K562 (cell line): ENCODE measurements around the gene STK11. TPM values are rescaled to one million over a fixed set of nuclear protein-coding genes. Genes with fewer than 3 reads are reported as not detected.

Experiments used
- BRCA1 ChIP-seq, 2 experiments: fragments of 450-650 bp in 1 of 2; sonication (generic) in 1 of 2; formaldehyde crosslinking in 1 of 2; IDR thresholded peaks; 2 replicates each; pipeline versions ENCODE4 v1.5.0 to v1.6.1; 2017 to 2020; ENCODE audit warnings: mild to moderate bottlenecking in 1 of 2, missing genetic modification reagents in 1 of 2
- CEBPZ ChIP-seq: fragments of 150-350 bp; IDR thresholded peaks from 2 replicates; pipeline ENCODE4 v1.6.1; 2014; ENCODE audit warnings: low read depth, mild to moderate bottlenecking, low read length, borderline replicate concordance
- EGR1 ChIP-seq: fragments of 450-650 bp; conservative IDR thresholded peaks from 2 replicates; pipeline ENCODE4 v1.6.1; 2017; ENCODE audit warnings: mild to moderate bottlenecking
- GTF3C2 ChIP-seq: IDR thresholded peaks from 3 replicates; pipeline ENCODE4 v1.6.1; 2011; ENCODE audit warnings: borderline replicate concordance, mild to moderate bottlenecking, moderate library complexity; ENCODE audit not compliant: insufficient read length; ENCODE audit errors: extremely low read depth
- ILF3 ChIP-seq: fragments of 450-650 bp; IDR thresholded peaks from 2 replicates; pipeline ENCODE4 v1.6.1; 2018; ENCODE audit warnings: antibody characterized with exemption, mild to moderate bottlenecking, moderate library complexity, borderline replicate concordance
- KAT8 ChIP-seq: fragments of 450-650 bp; IDR thresholded peaks from 2 replicates; pipeline ENCODE4 v1.6.1; 2016; ENCODE audit warnings: low read depth, mild to moderate bottlenecking
- KLF1 ChIP-seq: fragments of 450-650 bp; IDR thresholded peaks from 2 replicates; pipeline ENCODE4 v1.6.1; 2016; ENCODE audit warnings: missing genetic modification characterization, missing compliant biosample characterization
- LCOR ChIP-seq: sonication (generic); formaldehyde crosslinking; IDR thresholded peaks from 2 replicates; pipeline ENCODE4 v1.8.0; 2022; ENCODE audit warnings: mild to moderate bottlenecking, missing genetic modification reagents
- NKRF ChIP-seq: fragments of 450-650 bp; IDR thresholded peaks from 2 replicates; pipeline ENCODE4 v1.6.1; 2016; ENCODE audit warnings: borderline replicate concordance
- NR4A1 ChIP-seq, 2 experiments: fragments of 250-450 bp in 1 of 2; fragments of 450-650 bp in 1 of 2; sonication (Bioruptor Pico) in 1 of 2; IDR thresholded peaks; 2 replicates each; pipeline versions ENCODE4 v1.4.0 to v1.6.1; 2016 to 2020; ENCODE audit warnings: mild to moderate bottlenecking in 2 of 2, missing compliant biosample characterization in 1 of 2, missing genetic modification characterization in 1 of 2, moderate library complexity in 1 of 2
- STAT5B ChIP-seq: fragments of 250-450 bp; sonication (Bioruptor Pico); IDR thresholded peaks from 2 replicates; pipeline ENCODE4 v1.8.0; 2021; ENCODE audit warnings: mild to moderate bottlenecking, inconsistent platforms
- TEAD4 ChIP-seq, 2 experiments: sonication (generic) in 1 of 2; formaldehyde crosslinking in 1 of 2; IDR thresholded peaks; 2 replicates each; pipeline versions ENCODE4 v1.6.1 to v1.8.0; 2012 to 2022; ENCODE audit warnings: borderline replicate concordance in 1 of 2, inconsistent platforms in 1 of 2, low read length in 1 of 2, mild to moderate bottlenecking in 1 of 2, missing genetic modification reagents in 1 of 2
- ZBTB11 ChIP-seq, 3 experiments: fragments of 200-800 bp in 1 of 3; fragments of 250-450 bp in 1 of 3; fragments of 450-650 bp in 1 of 3; sonication (Bioruptor Pico) in 1 of 3; sonication (Bioruptor generic) in 1 of 3; formaldehyde crosslinking in 1 of 3; IDR thresholded peaks; 2 replicates each; pipeline versions ENCODE4 v1.6.1 to v1.8.0; 2016 to 2022; ENCODE audit warnings: mild to moderate bottlenecking in 2 of 3, missing genetic modification characterization in 2 of 3, missing compliant biosample characterization in 1 of 3, moderate library complexity in 1 of 3
- ZSCAN29 ChIP-seq: fragments of 450-650 bp; IDR thresholded peaks from 2 replicates; pipeline ENCODE4 v1.6.1; 2017
- polyA plus RNA-seq, 8 experiments: library from polyadenylated mRNA; depleted of rRNA in 4 of 8; stranded (reverse) in 5 of 8; unstranded in 3 of 8; fragments of >200 nt; fragmentation: Nextera tagmentation in 2 of 8; fragmentation: Illumina TruSeq in 1 of 8; extraction: Ambion mirVana in 2 of 8; extraction: Trizol in 1 of 8; gene quantifications; 2 replicates each; pipeline versions ENCODE4 v1.2.1 to v1.2.3, GENCODE V29; 2011 to 2014; ENCODE audit warnings: inconsistent platforms in 1 of 8, missing spikeins in 1 of 8
- total RNA-seq, 7 experiments: library from RNA; depleted of rRNA in 6 of 7; stranded (reverse); fragments of >200 nt in 6 of 7; fragmentation: Illumina TruSeq in 2 of 7; extraction: Trizol in 2 of 7; gene quantifications; 2 replicates each; pipeline versions ENCODE4 v1.2.1 to v1.2.3, GENCODE V29; 2011 to 2021; ENCODE audit warnings: low replicate concordance in 1 of 7

STK11 gene
- total and polyA plus RNA-seq, 9 of the 15 experiments (the other 6 are each of a cell fraction or from before 2014, with no cell fraction given): 0.15 to 96.5 (median 31.7) TPM

- TF ChIP-seq ZBTB11 (CRISPR knock-in tag; IDR thresholded peaks at IDR 0.05) (no peak), BRCA1 (IDR thresholded peaks at IDR 0.05) (no peak), BRCA1 (CRISPR knock-in tag; IDR thresholded peaks at IDR 0.05) (no peak), KLF1 (tag) (no peak), GTF3C2 (no peak), ILF3 (no peak), CEBPZ (no peak), EGR1 (0 out of 2 replicates have a peak, but pooled peaks have one; percentile 12), KAT8 (no peak), LCOR (no peak), STAT5B (no peak), NR4A1 (CRISPR knock-in tag; IDR thresholded peaks at IDR 0.05) (no peak), NR4A1 (tag; IDR thresholded peaks at IDR 0.05) (no peak), ZSCAN29 (no peak), NKRF (no peak), TEAD4 (IDR thresholded peaks at IDR 0.05; ENCODE audit: low read length) (no peak), TEAD4 (CRISPR knock-in tag; IDR thresholded peaks at IDR 0.05; ENCODE audit: borderline replicate concordance) (no peak)
Observed at GRCh38 chr19:1237754-1238368, 32.3 kb downstream of the STK11 start, which contains the start of gene CBARP (continued).
